Measurements from ENCODE around the gene RUNX2.

DNA sequence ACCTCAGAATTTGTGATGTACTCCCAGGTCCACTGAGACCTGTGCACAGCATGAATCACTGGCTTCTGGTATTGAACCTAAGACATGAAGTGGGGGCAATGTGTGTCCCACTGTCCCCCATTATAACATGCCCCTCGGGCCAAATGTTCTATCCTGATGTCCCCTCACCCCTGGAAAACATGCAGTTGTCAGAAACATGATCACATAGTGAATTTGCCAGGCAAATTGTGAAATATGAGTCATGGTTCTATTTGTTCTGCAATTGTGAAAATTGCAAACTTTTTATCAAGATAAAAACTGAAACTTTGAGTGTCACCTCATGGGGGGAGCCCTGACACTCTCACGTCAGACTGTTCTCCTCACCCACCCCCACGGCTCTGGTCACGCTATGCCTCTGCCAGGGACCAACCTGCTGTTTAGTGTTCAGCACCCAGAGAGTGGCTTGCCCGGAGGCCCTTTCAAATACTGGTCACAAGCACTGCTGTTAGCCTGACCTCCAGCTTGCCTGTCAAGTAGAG lies 382.2 kb downstream of the RUNX2 start:
- TF ChIP-seq, protein P1, sequence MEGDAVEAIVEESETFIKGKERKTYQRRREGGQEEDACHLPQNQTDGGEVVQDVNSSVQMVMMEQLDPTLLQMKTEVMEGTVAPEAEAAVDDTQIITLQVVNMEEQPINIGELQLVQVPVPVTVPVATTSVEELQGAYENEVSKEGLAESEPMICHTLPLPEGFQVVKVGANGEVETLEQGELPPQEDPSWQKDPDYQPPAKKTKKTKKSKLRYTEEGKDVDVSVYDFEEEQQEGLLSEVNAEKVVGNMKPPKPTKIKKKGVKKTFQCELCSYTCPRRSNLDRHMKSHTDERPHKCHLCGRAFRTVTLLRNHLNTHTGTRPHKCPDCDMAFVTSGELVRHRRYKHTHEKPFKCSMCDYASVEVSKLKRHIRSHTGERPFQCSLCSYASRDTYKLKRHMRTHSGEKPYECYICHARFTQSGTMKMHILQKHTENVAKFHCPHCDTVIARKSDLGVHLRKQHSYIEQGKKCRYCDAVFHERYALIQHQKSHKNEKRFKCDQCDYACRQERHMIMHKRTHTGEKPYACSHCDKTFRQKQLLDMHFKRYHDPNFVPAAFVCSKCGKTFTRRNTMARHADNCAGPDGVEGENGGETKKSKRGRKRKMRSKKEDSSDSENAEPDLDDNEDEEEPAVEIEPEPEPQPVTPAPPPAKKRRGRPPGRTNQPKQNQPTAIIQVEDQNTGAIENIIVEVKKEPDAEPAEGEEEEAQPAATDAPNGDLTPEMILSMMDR (IDR thresholded peaks at IDR 0.05 in 2 of 3, conservative IDR thresholded peaks at IDR 0.05 in 1 of 3; ENCODE audit: control insufficient read depth in 2 of 3, extremely low read depth in 1 of 3, insufficient read depth in 1 of 3, low read depth in 3 of 3, low read length in 3 of 3), result no peak
- TF ChIP-seq RCOR1 (conservative IDR thresholded peaks at IDR 0.05; ENCODE audit: low read depth, low read length), result no peak
- TF ChIP-seq, protein P2, sequence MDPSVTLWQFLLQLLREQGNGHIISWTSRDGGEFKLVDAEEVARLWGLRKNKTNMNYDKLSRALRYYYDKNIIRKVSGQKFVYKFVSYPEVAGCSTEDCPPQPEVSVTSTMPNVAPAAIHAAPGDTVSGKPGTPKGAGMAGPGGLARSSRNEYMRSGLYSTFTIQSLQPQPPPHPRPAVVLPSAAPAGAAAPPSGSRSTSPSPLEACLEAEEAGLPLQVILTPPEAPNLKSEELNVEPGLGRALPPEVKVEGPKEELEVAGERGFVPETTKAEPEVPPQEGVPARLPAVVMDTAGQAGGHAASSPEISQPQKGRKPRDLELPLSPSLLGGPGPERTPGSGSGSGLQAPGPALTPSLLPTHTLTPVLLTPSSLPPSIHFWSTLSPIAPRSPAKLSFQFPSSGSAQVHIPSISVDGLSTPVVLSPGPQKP (IDR thresholded peaks at IDR 0.05; ENCODE audit: low read depth, low read length), result 0 out of 2 replicates have a peak, but pooled peaks have one; percentile 37
- peak; percentile 97 for TF ChIP-seq TCF12 (IDR thresholded peaks at IDR 0.05; ENCODE audit: low read depth, low read length)
- TF ChIP-seq NBN (IDR thresholded peaks at IDR 0.05), result peak; percentile 65; the same call in 1 of the 2 replicates
